H1 (cell line): ENCODE results near the gene VPS37C. TPM values are rescaled to one million over a fixed set of nuclear protein-coding genes. Genes with fewer than 3 reads are reported as not detected.
"Not testable (repeated sequence)": the region's sequence is repeated elsewhere in the genome, so short reads cannot be mapped to it uniquely, and the experiment has no call there.

Experiments used
- CTCF ChIA-PET: fragments of 300-600 bp; sonication (Branson Sonifier 250); formaldehyde crosslinking; loops from one replicate; lab custom pipeline; 2021; ENCODE audit not compliant: partially characterized antibody; lab: Charles Lee
- POLR2A ChIA-PET: fragments of 300-600 bp; sonication (Branson Sonifier 250); formaldehyde crosslinking; loops from one replicate; lab custom pipeline; 2021; ENCODE audit warnings: inconsistent platforms; ENCODE audit not compliant: partially characterized antibody; lab: Charles Lee
- DNase-seq, 2 experiments: peaks; one replicate each; pipeline versions ENCODE4 v3.0.0 to v3.0.0-alpha.2; 2010 to 2022; ENCODE audit warnings: low spot score in 2 of 2, low read depth in 1 of 2, mixed read lengths in 1 of 2
- FAIRE-seq: peaks from 2 replicates; lab custom pipeline; 2011; peaks lifted over from hg19 to GRCh38; lab: Jason Lieb, UNC
- H2AFZ ChIP-seq: 2 replicates; pipeline ENCODE4 v1.8.1; 2012; ENCODE audit warnings: low read length, inconsistent platforms
- H2AK5ac ChIP-seq: 2 replicates; pipeline ENCODE4 v1.6.1; 2013; ENCODE audit warnings: low read depth, low read length
- H2BK120ac ChIP-seq: replicated peaks from 2 replicates; pipeline ENCODE3; 2013; ENCODE audit warnings: low read depth, low read length, inconsistent platforms
- H2BK12ac ChIP-seq: 2 replicates; pipeline ENCODE4 v1.6.1; 2013; ENCODE audit warnings: low read depth, low read length
- H2BK15ac ChIP-seq: 2 replicates; pipeline ENCODE4 v1.6.1; 2013; ENCODE audit warnings: low read length
- H2BK20ac ChIP-seq: 2 replicates; pipeline ENCODE4 v1.6.1; 2013; ENCODE audit warnings: low read length
- H2BK5ac ChIP-seq: 2 replicates; pipeline ENCODE4 v1.6.1; 2013; ENCODE audit warnings: low read depth, low read length
- H3K14ac ChIP-seq: 2 replicates; pipeline ENCODE4 v1.6.1; 2013; ENCODE audit warnings: inconsistent platforms; ENCODE audit not compliant: insufficient read length
- H3K18ac ChIP-seq: 2 replicates; pipeline ENCODE4 v1.6.1; 2013; ENCODE audit warnings: low read length; ENCODE audit errors: extremely low read depth
- H3K23ac ChIP-seq: 2 replicates; pipeline ENCODE4 v1.6.1; 2013; ENCODE audit warnings: inconsistent platforms; ENCODE audit not compliant: insufficient read length
- H3K23me2 ChIP-seq: 2 replicates; pipeline ENCODE4 v1.6.1; 2013; ENCODE audit warnings: low read depth, low read length
- H3K27ac ChIP-seq: 2 replicates; pipeline ENCODE4 v1.6.1; 2011; ENCODE audit warnings: low read depth, low read length, inconsistent platforms
- H3K27me3 ChIP-seq, 4 experiments: replicated peaks in 1 of 4; 1 replicate in 1 of 4; 2 replicates in 3 of 4; pipeline versions ENCODE4 v1.6.1 to v1.8.1; 2011 to 2013; ENCODE audit warnings: low read length in 3 of 4, mild to moderate bottlenecking in 3 of 4, inconsistent platforms in 2 of 4, mixed read lengths in 2 of 4, moderate library complexity in 1 of 4; ENCODE audit not compliant: control insufficient read depth in 3 of 4, insufficient read depth in 3 of 4; ENCODE audit errors: extremely low read depth in 1 of 4
- H3K36me3 ChIP-seq, 4 experiments: 2 replicates each; pipeline versions ENCODE4 v1.6.1 to v1.8.1; 2011 to 2013; ENCODE audit warnings: mild to moderate bottlenecking in 4 of 4, low read length in 3 of 4, moderate library complexity in 2 of 4, control low read depth in 1 of 4, inconsistent platforms in 1 of 4; ENCODE audit not compliant: insufficient read depth in 4 of 4, control insufficient read depth in 2 of 4
- H3K4ac ChIP-seq: replicated peaks from 2 replicates; pipeline ENCODE3; 2013; ENCODE audit warnings: low read length, low read depth, mixed read lengths, inconsistent platforms; ENCODE audit not compliant: insufficient read length
- H3K4me1 ChIP-seq, 4 experiments: replicated peaks in 1 of 4; 1 replicate in 1 of 4; 2 replicates in 3 of 4; pipeline versions ENCODE4 v1.6.1 to v1.8.1; 2011 to 2013; ENCODE audit warnings: low read length in 3 of 4, inconsistent platforms in 2 of 4, mixed read lengths in 1 of 4; ENCODE audit not compliant: insufficient read depth in 4 of 4, control insufficient read depth in 3 of 4
- H3K4me2 ChIP-seq, 2 experiments: 2 replicates each; pipeline versions ENCODE4 v1.6.1 to v1.8.1; 2011 to 2013; ENCODE audit warnings: low read depth in 2 of 2, low read length in 2 of 2, control low read depth in 1 of 2, inconsistent platforms in 1 of 2, mild to moderate bottlenecking in 1 of 2; ENCODE audit not compliant: insufficient read depth in 1 of 2
- H3K4me3 ChIP-seq, 4 experiments: fragments of 200-600, 300-600 bp in 1 of 4; sonication (generic), shearing (Covaris generic), sonication (Bioruptor Twin) in 1 of 4; 2 replicates each; pipeline versions ENCODE4 v1.5.1 to v1.8.1; 2011 to 2016; ENCODE audit warnings: low read length in 4 of 4, low read depth in 3 of 4, control low read depth in 2 of 4, inconsistent platforms in 2 of 4, mild to moderate bottlenecking in 2 of 4, mixed read lengths in 1 of 4, moderate library complexity in 1 of 4; ENCODE audit not compliant: insufficient read depth in 2 of 4; ENCODE audit errors: extremely low read depth in 1 of 4
- H3K56ac ChIP-seq: replicated peaks from 2 replicates; pipeline ENCODE3; 2013; ENCODE audit warnings: low read depth, mild to moderate bottlenecking, mixed read lengths, low read length, inconsistent platforms; ENCODE audit not compliant: insufficient read length
- H3K79me1 ChIP-seq: 2 replicates; pipeline ENCODE4 v1.6.1; 2013; ENCODE audit warnings: low read depth, low read length, control low read depth
- H3K79me2 ChIP-seq, 2 experiments: 2 replicates each; pipeline versions ENCODE4 v1.6.1 to v1.8.1; 2012 to 2013; ENCODE audit warnings: low read length in 2 of 2, mild to moderate bottlenecking in 2 of 2, inconsistent platforms in 1 of 2; ENCODE audit not compliant: insufficient read depth in 2 of 2, control insufficient read depth in 1 of 2
- H3K9ac ChIP-seq, 4 experiments: replicated peaks in 1 of 4; 1 replicate in 1 of 4; 2 replicates in 3 of 4; pipeline versions ENCODE4 v1.6.1 to v1.8.1; 2011 to 2013; ENCODE audit warnings: low read depth in 3 of 4, low read length in 3 of 4, control low read depth in 2 of 4, mild to moderate bottlenecking in 2 of 4, moderate library complexity in 2 of 4, inconsistent platforms in 1 of 4; ENCODE audit errors: extremely low read depth in 1 of 4
- H3K9me3 ChIP-seq, 2 experiments: 2 replicates each; pipeline versions ENCODE4 v1.6.1 to v1.8.1; 2012 to 2013; ENCODE audit warnings: mild to moderate bottlenecking in 2 of 2, moderate library complexity in 2 of 2, control low read depth in 1 of 2, inconsistent platforms in 1 of 2, low read depth in 1 of 2, low read length in 1 of 2, mixed read lengths in 1 of 2; ENCODE audit not compliant: insufficient read depth in 2 of 2
- H4K20me1 ChIP-seq, 2 experiments: replicated peaks in 1 of 2; 2 replicates each; pipeline versions ENCODE3 to v1.8.1; 2011 to 2013; ENCODE audit warnings: inconsistent platforms in 2 of 2, low read length in 2 of 2, mild to moderate bottlenecking in 1 of 2; ENCODE audit not compliant: insufficient read depth in 2 of 2, control insufficient read depth in 1 of 2
- H4K5ac ChIP-seq: 2 replicates; pipeline ENCODE4 v1.6.1; 2013; ENCODE audit warnings: low read length, low read depth, mixed read lengths, inconsistent platforms; ENCODE audit not compliant: insufficient read length
- H4K8ac ChIP-seq: 2 replicates; pipeline ENCODE4 v1.8.0; 2013; ENCODE audit warnings: mild to moderate bottlenecking, moderate library complexity, low read length, inconsistent platforms; ENCODE audit not compliant: insufficient read depth; ENCODE audit errors: extremely low read depth
- H4K91ac ChIP-seq: replicated peaks from 2 replicates; pipeline ENCODE3; 2013; ENCODE audit warnings: low read length, mixed read lengths, inconsistent platforms; ENCODE audit not compliant: insufficient read length
- RBBP5 ChIP-seq: IDR thresholded peaks from 2 replicates; pipeline ENCODE4 v1.7.1; 2012; ENCODE audit warnings: low read depth, mild to moderate bottlenecking, inconsistent platforms, low read length, moderate library complexity, borderline replicate concordance
- WGBS, 2 experiments: shearing (Covaris generic) in 1 of 2; methylation state at CpG; one replicate each; pipeline versions ENCODE4 v1.1.6 to v1.1.7; 2013 to 2015; ENCODE audit warnings: low lambda C conversion rate in 2 of 2, mixed read lengths in 2 of 2, inconsistent platforms in 1 of 2, low coverage in 1 of 2, missing lambda C conversion rate in 1 of 2; ENCODE audit not compliant: insufficient replicate concordance in 2 of 2, insufficient coverage in 1 of 2, insufficient read length in 1 of 2; ENCODE audit errors: extremely low coverage in 1 of 2, missing lambda C conversion rate in 1 of 2; 5-methylcytosine and 5-hydroxymethylcytosine counted together
- polyA plus RNA-seq, 7 experiments: library from polyadenylated mRNA; depleted of rRNA in 3 of 7; stranded (reverse) in 5 of 7; unstranded in 2 of 7; fragments of >200 nt in 5 of 7; fragments of 200-250 nt in 2 of 7; gene quantifications; 1 replicate in 5 of 7; 2 replicates in 1 of 7; 4 replicates in 1 of 7; pipeline versions ENCODE4 v1.2.1 to v1.2.3, GENCODE V29; 2011 to 2013; ENCODE audit warnings: missing spikeins in 2 of 7, mixed read lengths in 2 of 7
- total RNA-seq: library from RNA; stranded (reverse); fragmentation: NEBNext Ultra II Directional; extraction: Animal tissue kit (Norgen Biotek cat#: 25700); gene quantifications from 2 replicates; pipeline ENCODE4 v1.2.1, GENCODE V29; 2021

The VPS37C gene
- total and polyA plus RNA-seq, 2 of the 8 experiments (the other 6 are each of a cell fraction or from before 2014, with no cell fraction given): 12.9 to 21.0 TPM

GRCh38 chr11:61095021-61095420 lies 66.2 kb downstream of the VPS37C start:
- ChIA-PET POLR2A (interaction anchor here (0.6 kb wide), 1 partner anchor 549 kb away, joined by 3 read pairs; no protein-coding TSS in a partner anchor), CTCF (no interaction called here)
- H3K18ac ChIP-seq: no peak overlapping the region
- H3K56ac ChIP-seq: no peak overlapping the region
- no peak overlapping the region for H2BK5ac ChIP-seq
- no peak overlapping the region for H2BK120ac ChIP-seq
- no peaks in the 10 kb centered on the region for H3K23me2 ChIP-seq
- H3K4me2 ChIP-seq: no peak overlapping the region
- H4K8ac ChIP-seq: no peak overlapping the region
- no peak for TF ChIP-seq RBBP5
- no peaks in the 10 kb centered on the region for H3K79me2 ChIP-seq
- H3K79me1 ChIP-seq: no peaks in the 10 kb centered on the region
- no peaks in the 10 kb centered on the region for H4K20me1 ChIP-seq
- no peak overlapping the region for H3K9ac ChIP-seq
- no peak overlapping the region for H2AFZ ChIP-seq
- DNase-seq: no peak
- H4K5ac ChIP-seq: no peak overlapping the region
- H3K14ac ChIP-seq: no peak overlapping the region
- no peak overlapping the region for H3K4ac ChIP-seq
- no peak overlapping the region for H2BK20ac ChIP-seq
- H3K4me1 ChIP-seq: peaks cover 0 to 10% (median 0%) of the 10 kb centered on the region in 4 experiments; a peak in 3 of 7 replicates
- no peak overlapping the region for H2BK12ac ChIP-seq
- H3K9me3 ChIP-seq: peaks cover 7 to 8% of the 10 kb centered on the region in 2 experiments; a peak in 2 of 4 replicates
- WGBS, 2 experiments: 92% methylated on average over 7 of the region's 7 CpGs; no CpG with 5 or more reads in 1 of the 2 experiments
- H4K91ac ChIP-seq: no peak overlapping the region
- no peak overlapping the region for H2AK5ac ChIP-seq
- no peaks in the 10 kb centered on the region; a peak in 1 of 8 replicates for H3K36me3 ChIP-seq
- H2BK15ac ChIP-seq: no peak overlapping the region
- H3K27ac ChIP-seq: no peak overlapping the region
- FAIRE-seq: no peak
- no peak overlapping the region for H3K4me3 ChIP-seq
- no peak overlapping the region for H3K23ac ChIP-seq
- H3K27me3 ChIP-seq: no peaks in the 10 kb centered on the region

GRCh38 chr11:61094167-61094566 lies 67.1 kb downstream of the VPS37C start:
- H3K79me2 ChIP-seq, FAIRE-seq, H2BK120ac ChIP-seq, H2BK5ac ChIP-seq, H2AK5ac ChIP-seq, H3K23me2 ChIP-seq, H2AFZ ChIP-seq, H4K5ac ChIP-seq, POLR2A ChIA-PET, H4K20me1 ChIP-seq, H3K18ac ChIP-seq, DNase-seq, H2BK12ac ChIP-seq, H3K56ac ChIP-seq, H3K4me1 ChIP-seq, H3K14ac ChIP-seq, H4K8ac ChIP-seq, H3K27ac ChIP-seq, H4K91ac ChIP-seq, H3K79me1 ChIP-seq, CTCF ChIA-PET, H3K9me3 ChIP-seq, H2BK20ac ChIP-seq, H2BK15ac ChIP-seq, H3K27me3 ChIP-seq, H3K23ac ChIP-seq, H3K4ac ChIP-seq, H3K36me3 ChIP-seq, H3K9ac ChIP-seq, H3K4me3 ChIP-seq, H3K4me2 ChIP-seq: not testable (repeated sequence)
- WGBS, 2 experiments: 92% methylated on average over 7 of the region's 7 CpGs; no CpG with 5 or more reads in 1 of the 2 experiments
